Stimulated activated naive B cell treated with anti-CD40 and anti-IgM and Interleukin-4, amounts not matched to agents 10 μg/mL and 1 μg/mL and 100 μg/mL, for 72 hours (primary cell): ENCODE measurements around the gene SGMS1.
"Not testable (repeated sequence)": the region's sequence is repeated elsewhere in the genome, so short reads cannot be mapped to it uniquely, and the experiment has no call there.

Experiments used
- ATAC-seq, 2 donors: fragments of 150-1000 bp; cut with Tn5 transposase; replicated peaks; 2 replicates each; pipeline ENCODE4 v1.10.0; 2021; ENCODE audit warnings: moderate library complexity in 1 of 2
- DNase-seq: peaks from one replicate; pipeline ENCODE4 v3.0.0; 2021
- H3K27ac Mint-ChIP-seq: one replicate; pipeline ENCODE4 v1.8.0; 2022; ENCODE audit warnings: mild to moderate bottlenecking, mixed read lengths
- H3K27me3 Mint-ChIP-seq, 2 donors: one replicate each; pipeline ENCODE4 v1.8.0; 2022; ENCODE audit warnings: mixed read lengths in 2 of 2
- H3K36me3 Mint-ChIP-seq, 2 donors: one replicate each; pipeline ENCODE4 v1.8.0; 2022; ENCODE audit warnings: mixed read lengths in 2 of 2, mild to moderate bottlenecking in 1 of 2
- H3K4me1 Mint-ChIP-seq, 2 donors: one replicate each; pipeline ENCODE4 v1.8.0; 2022; ENCODE audit warnings: mixed read lengths in 2 of 2, mild to moderate bottlenecking in 1 of 2
- H3K4me3 Mint-ChIP-seq, 2 donors: one replicate each; pipeline ENCODE4 v1.8.0; 2022; ENCODE audit warnings: mild to moderate bottlenecking in 2 of 2, mixed read lengths in 2 of 2, moderate library complexity in 1 of 2
- H3K9me3 Mint-ChIP-seq, 2 donors: one replicate each; pipeline ENCODE4 v1.8.0; 2022; ENCODE audit warnings: mixed read lengths in 2 of 2, mild to moderate bottlenecking in 1 of 2

Gene SGMS1

DNA sequence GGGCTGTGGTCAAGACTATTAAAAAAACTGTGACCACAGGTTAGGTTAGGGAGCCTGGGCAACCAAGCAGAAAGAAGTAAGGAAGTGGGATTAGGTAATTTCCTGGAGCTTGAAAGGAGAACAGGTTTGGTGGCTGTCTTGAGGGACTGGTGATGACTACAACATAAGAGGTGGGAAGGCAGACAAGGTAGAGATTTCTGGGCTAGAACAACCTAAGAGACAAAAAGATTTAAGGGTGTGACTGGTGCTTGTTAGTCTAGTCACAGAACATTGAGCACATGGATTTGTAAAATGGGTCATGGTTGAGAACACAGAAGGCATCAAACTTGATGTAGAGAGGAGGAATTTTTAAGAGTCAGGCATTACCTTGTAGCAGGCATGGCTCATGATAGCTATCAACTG lies 248.7 kb downstream of the SGMS1 start:
- H3K4me1 Mint-ChIP-seq: peaks cover 11 to 23% of the 10 kb centered on the region in 2 donors
- peaks cover 9 to 23% of the 10 kb centered on the region in 2 donors for H3K36me3 Mint-ChIP-seq
- no peaks in the 10 kb centered on the region for H3K27me3 Mint-ChIP-seq
- ATAC-seq (peak in 1 of 2 donors; percentile 18), DNase-seq (no peak)
- H3K27ac Mint-ChIP-seq: no peak overlapping the region
- peaks cover 0 to 1% of the 10 kb centered on the region in 2 donors for H3K9me3 Mint-ChIP-seq
- H3K4me3 Mint-ChIP-seq: no peak overlapping the region

DNA sequence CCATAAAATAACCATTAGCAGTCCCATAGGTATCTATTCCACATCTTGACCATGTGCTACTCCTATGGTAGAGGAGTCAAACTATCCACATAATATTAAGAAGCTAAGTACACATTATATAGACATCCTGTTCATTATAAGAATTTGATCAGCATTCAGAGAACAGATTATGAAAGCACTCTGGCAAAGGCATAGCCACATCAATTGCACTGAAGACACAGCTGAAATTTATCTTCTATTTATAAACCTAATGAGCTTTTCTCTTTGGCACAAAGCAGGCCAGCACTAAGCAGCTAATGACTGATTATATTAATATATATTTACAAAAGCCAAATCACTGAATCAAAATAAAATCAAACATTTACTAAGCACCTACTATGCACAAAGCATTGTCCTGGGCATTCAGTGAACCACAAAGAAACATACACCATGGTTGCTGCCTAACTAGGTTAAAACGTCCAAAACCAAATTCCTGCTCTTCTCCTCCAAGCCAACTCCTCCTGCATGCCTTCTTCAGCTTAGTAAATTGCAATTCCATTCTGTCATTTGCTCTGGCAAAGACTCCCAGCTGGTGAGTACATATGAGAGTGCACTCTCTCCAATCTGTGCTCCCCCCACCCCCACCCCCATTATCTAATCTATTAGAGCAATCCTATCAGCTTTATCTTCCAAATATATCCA lies 249.8 kb downstream of the SGMS1 start:
- Mint-ChIP-seq H3K4me3 (no peak overlapping the region), H3K27me3 (no peaks in the 10 kb centered on the region), H3K36me3 (peaks cover 9 to 23% of the 10 kb centered on the region in 2 donors), H3K4me1 (peaks cover 7 to 17% of the 10 kb centered on the region in 2 donors), H3K27ac (no peak overlapping the region), H3K9me3 (peaks cover 0 to 1% of the 10 kb centered on the region in 2 donors)
- no peak for DNase-seq
- ATAC-seq: no peak

DNA sequence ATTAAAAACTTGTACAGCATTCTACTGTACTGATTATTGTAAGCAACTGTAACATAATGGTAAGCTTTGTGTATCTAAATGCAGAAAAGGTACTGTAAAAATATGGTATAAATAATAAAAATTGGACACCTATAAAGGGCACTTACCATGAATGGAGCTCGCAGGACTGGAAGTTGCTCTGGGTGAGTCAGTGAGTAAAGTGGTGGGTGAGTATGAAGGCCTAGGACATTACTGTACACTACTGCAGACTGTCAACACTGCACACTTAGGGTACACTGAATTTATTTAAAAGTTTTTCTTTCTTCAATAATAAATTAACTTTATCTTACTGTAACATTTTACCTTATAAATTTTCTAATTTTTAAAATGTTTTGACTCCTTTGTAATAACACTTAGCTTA lies 253.8 kb downstream of the SGMS1 start:
- ATAC-seq: no peak
- Mint-ChIP-seq H3K36me3 (peaks cover 9 to 22% of the 10 kb centered on the region in 2 donors), H3K4me1 (peaks cover 13 to 19% of the 10 kb centered on the region in 2 donors), H3K9me3 (peaks cover 5 to 7% of the 10 kb centered on the region in 2 donors), H3K4me3 (no peak overlapping the region), H3K27ac (no peak overlapping the region), H3K27me3 (no peaks in the 10 kb centered on the region)
- no peak for DNase-seq

DNA sequence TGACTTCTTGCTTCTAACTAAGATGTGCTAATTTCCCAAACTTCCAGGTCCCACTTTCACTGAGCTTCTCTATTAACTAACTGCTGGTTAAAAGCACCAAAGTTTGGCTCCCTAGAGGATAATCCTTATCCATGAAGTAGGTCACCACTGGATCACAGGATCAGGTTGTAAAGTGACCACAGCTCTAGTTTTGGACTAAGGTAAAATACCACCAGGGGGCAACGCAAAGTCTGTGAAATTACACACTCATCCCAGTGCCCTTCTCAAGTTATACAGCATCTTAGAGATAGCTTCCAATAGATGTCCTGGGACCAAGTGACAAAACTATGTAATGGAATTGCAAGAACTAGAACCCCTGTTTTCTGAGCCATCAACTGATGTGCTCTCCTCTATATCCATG lies 256.0 kb downstream of the SGMS1 start:
- Mint-ChIP-seq H3K4me1 (peaks cover 23 to 41% of the 10 kb centered on the region in 2 donors), H3K27me3 (no peaks in the 10 kb centered on the region), H3K4me3 (no peak overlapping the region), H3K36me3 (peaks cover 17 to 35% of the 10 kb centered on the region in 2 donors), H3K9me3 (peaks cover 7 to 10% of the 10 kb centered on the region in 2 donors), H3K27ac (no peak overlapping the region)
- DNase-seq (no peak), ATAC-seq (no peak)

DNA sequence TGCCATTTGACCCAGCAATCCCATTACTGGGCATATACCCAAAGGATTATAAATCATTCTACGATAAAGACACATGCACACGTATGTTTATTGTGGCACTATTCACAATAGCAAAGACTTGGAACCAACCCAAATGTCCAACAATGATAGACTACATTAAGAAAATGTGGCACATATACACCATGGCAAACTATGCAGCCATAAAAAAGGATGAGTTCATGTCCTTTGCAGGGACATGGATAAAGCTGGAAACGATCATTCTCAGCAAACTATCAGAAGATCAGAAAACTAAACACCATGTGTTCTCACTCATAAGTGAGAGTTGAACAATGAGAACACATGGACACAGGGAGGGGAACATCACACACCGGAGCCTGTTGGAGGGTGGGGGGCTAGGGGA lies 257.3 kb downstream of the SGMS1 start:
- H3K4me3 Mint-ChIP-seq, H3K27me3 Mint-ChIP-seq, ATAC-seq, H3K27ac Mint-ChIP-seq, DNase-seq: not testable (repeated sequence)
- H3K4me1 Mint-ChIP-seq: peaks cover 30 to 49% of the 10 kb centered on the region in 2 donors
- peaks cover 12 to 16% of the 10 kb centered on the region in 2 donors for H3K9me3 Mint-ChIP-seq
- peaks cover 23 to 42% of the 10 kb centered on the region in 2 donors for H3K36me3 Mint-ChIP-seq

DNA sequence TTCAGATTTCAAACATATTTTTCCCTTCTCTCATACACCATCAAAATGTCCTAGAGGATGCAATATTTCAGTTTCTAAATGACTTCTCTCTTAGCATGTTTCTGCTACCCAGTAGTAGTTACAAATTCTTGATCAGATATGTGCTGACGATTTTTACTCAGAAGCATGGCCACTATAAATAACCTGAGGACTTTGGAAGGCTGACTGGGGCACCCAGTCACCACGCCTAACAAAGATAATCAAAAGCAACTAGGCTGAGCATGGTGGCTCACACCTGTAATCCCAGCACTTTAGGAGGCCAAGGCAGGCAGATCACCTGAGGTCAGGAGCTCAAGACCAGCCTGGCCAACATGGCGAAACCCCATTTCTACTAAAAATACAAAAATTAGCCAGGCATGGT lies 259.0 kb downstream of the SGMS1 start:
- H3K27ac Mint-ChIP-seq, H3K4me3 Mint-ChIP-seq, DNase-seq, H3K27me3 Mint-ChIP-seq, ATAC-seq: not testable (repeated sequence)
- peaks cover 27 to 55% of the 10 kb centered on the region in 2 donors for H3K4me1 Mint-ChIP-seq
- H3K36me3 Mint-ChIP-seq: peaks cover 34 to 49% of the 10 kb centered on the region in 2 donors
- peaks cover 17 to 21% of the 10 kb centered on the region in 2 donors for H3K9me3 Mint-ChIP-seq

DNA sequence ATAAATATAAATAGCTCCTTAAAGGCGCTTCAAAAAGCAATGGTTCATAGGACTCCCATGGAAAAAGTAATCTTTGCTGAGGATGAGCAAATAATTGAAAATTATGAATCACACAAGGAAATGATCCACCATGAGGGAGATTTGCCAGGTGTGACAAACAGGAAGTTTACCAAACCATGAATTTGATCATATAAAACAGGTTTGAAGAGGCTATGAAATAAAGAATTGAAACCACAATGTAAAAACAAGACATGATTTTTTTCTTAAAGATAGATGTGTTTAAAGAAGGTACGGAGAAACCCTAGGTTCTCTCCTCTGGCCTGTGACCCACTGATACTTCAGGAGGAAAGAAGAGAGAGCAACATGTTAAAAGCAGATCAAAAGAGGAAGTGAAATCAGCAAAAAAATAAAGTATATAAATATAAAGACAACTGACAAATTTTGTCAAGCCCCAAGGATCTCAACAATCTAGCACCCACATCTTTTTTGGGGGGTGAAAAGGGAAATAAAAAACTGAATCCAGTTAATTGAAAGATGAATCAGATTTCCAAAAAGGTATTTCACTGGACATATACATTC lies 261.1 kb downstream of the SGMS1 start:
- Mint-ChIP-seq H3K9me3 (peaks cover 17 to 21% of the 10 kb centered on the region in 2 donors), H3K27me3 (no peaks in the 10 kb centered on the region), H3K27ac (peak overlapping the region; percentile 83), H3K36me3 (peaks cover 34 to 48% of the 10 kb centered on the region in 2 donors), H3K4me1 (peaks cover 26 to 59% of the 10 kb centered on the region in 2 donors), H3K4me3 (peak overlapping the region; percentile 42 to 60)
- DNase-seq (peak; percentile 18), ATAC-seq (peak; percentile 99)

DNA sequence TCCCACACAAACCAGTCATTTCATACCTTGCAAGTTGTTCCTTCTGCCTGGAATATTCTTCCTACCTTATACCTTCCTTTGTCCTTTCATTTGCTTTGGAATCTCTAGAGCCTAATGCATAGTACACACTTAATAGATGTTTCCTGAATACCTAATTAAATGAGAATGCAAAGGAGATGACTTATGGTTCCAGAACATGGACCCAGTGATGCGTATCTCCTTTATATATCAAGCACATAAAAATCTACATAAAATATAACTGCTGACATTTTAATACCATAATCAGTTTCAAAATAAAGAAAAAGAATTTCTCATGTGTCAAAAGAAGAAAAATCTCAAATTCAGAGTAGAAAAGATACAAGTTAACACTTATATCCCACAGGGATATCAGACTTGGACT lies 261.8 kb downstream of the SGMS1 start:
- Mint-ChIP-seq H3K27ac (peak overlapping the region; percentile 37), H3K4me1 (peaks cover 22 to 55% of the 10 kb centered on the region in 2 donors), H3K27me3 (no peaks in the 10 kb centered on the region), H3K4me3 (no peak overlapping the region), H3K36me3 (peaks cover 34 to 45% of the 10 kb centered on the region in 2 donors), H3K9me3 (peaks cover 17 to 21% of the 10 kb centered on the region in 2 donors)
- DNase-seq (no peak), ATAC-seq (no peak)

DNA sequence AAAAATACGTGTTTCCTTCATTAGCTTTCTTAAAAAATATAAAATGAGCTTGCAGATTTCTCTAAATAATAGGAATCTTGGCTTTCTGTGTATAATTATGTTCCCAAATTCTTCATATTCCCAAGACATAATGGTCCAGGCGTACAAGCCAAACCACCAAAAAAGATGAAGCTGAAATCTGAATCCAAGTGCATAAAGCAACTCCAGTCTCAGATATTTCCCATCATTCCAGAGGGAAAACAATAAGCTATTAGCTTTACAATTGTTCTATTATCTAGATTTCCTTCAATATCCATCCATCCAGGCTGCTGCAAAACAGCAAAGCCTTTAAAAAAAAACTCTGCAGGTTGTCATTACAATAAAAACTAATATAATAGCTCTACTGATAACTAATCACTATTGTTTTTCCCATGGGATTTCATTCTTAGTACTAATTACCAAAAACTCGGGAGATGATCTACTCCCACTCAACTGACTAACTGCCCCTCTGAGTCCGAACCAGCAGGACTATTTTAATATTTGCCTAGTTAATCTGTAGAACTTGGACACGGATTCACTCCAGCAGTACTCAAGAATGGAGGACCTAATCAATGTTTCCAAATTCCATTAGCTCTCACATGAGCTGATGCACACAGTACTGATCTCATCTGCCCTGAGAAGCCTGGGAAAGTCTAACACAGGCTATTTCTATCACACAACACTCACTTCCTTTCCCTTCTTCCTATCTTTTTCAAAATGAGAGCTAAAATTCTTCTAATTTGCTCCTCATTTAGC lies 263.5 kb downstream of the SGMS1 start:
- H3K4me1 Mint-ChIP-seq: peaks cover 19 to 50% of the 10 kb centered on the region in 2 donors
- H3K9me3 Mint-ChIP-seq: peaks cover 12 to 16% of the 10 kb centered on the region in 2 donors
- H3K27me3 Mint-ChIP-seq: no peaks in the 10 kb centered on the region
- H3K36me3 Mint-ChIP-seq: peaks cover 31 to 41% of the 10 kb centered on the region in 2 donors
- no peak overlapping the region for H3K4me3 Mint-ChIP-seq
- peak overlapping the region; percentile 14 for H3K27ac Mint-ChIP-seq
- no peak for ATAC-seq
- DNase-seq: no peak

DNA sequence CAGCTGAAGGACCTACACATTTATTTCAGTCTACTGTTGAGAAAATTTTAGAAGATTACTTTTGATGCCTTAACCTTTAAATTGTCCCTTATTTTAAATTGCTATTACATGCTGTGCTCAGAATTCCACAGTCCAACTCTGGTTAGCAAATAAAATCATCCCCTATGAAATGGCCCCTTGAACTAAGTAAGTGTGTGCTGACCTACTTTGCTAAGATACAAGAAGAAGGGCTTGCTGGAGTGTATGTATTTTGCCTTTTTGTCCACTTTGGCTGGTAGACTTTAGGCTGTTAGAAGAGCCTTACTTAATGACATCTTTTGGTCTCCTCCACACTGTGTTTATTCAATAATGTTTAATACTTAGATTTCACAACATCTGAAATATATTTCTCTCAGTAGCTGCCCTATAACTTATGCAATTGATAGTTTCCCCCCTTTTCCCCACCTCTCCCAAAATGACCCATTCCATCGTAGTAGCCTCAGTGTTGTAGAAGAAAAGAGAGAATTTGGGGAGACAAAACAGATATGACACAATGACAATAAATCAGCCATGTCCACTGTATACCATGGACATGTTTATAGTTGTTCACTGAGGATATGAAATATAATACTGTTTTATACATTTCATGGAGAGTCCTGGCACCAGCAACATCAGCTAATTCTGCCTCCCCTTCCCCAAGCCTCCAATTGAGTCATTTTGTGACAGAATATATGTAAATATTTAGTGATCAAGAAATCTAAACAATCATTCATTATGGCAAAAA lies 264.6 kb downstream of the SGMS1 start:
- peaks cover 32 to 44% of the 10 kb centered on the region in 2 donors for H3K36me3 Mint-ChIP-seq
- no peak overlapping the region for H3K27ac Mint-ChIP-seq
- H3K4me1 Mint-ChIP-seq: peaks cover 13 to 42% of the 10 kb centered on the region in 2 donors
- ATAC-seq (no peak), DNase-seq (no peak)
- no peaks in the 10 kb centered on the region for H3K27me3 Mint-ChIP-seq
- H3K9me3 Mint-ChIP-seq: peaks cover 15 to 16% of the 10 kb centered on the region in 2 donors
- no peak overlapping the region for H3K4me3 Mint-ChIP-seq

DNA sequence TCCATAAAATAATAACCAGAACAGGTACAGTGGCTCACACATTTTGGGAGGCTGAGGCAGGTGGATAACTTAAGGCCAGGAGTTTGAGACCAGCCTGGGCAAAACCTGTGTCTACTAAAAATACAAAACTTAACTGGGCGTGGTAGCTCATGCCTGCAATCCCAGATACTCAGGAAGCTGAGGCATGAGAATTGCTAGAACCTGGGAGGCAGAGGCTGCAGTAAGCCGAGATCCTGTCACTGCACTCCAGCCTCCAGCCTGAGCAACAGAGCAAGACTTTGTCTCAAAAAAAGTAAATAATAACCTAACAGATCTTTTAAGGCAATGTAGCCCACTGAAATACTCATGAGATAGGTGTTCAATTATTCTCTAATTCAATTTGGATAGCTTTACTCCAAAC lies 265.3 kb downstream of the SGMS1 start:
- Mint-ChIP-seq H3K27me3 (no peaks in the 10 kb centered on the region), H3K9me3 (peaks cover 15 to 16% of the 10 kb centered on the region in 2 donors), H3K27ac (no peak overlapping the region), H3K36me3 (peaks cover 32 to 40% of the 10 kb centered on the region in 2 donors), H3K4me1 (peaks cover 13 to 35% of the 10 kb centered on the region in 2 donors), H3K4me3 (no peak overlapping the region)
- ATAC-seq (no peak), DNase-seq (no peak)

DNA sequence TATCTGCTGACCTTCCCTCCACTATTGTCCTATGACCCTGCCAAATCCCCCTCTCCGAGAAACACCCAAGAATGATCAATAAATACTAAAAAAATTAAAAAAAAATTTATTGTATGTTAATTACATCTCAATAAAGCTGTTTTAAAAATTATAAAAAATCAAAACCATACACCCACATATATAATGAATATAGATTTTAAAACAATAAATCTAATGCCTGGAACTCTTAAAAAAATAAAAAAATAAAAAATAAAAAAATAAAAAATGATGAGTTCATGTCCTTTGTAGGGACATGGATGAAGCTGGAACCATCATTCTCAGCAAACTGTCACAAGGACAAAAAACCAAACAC lies 267.3 kb downstream of the SGMS1 start:
- H3K9me3 Mint-ChIP-seq: peaks cover 5 to 11% of the 10 kb centered on the region in 2 donors
- ATAC-seq: not testable (repeated sequence)
- peaks cover 26 to 30% of the 10 kb centered on the region in 2 donors for H3K36me3 Mint-ChIP-seq

DNA sequence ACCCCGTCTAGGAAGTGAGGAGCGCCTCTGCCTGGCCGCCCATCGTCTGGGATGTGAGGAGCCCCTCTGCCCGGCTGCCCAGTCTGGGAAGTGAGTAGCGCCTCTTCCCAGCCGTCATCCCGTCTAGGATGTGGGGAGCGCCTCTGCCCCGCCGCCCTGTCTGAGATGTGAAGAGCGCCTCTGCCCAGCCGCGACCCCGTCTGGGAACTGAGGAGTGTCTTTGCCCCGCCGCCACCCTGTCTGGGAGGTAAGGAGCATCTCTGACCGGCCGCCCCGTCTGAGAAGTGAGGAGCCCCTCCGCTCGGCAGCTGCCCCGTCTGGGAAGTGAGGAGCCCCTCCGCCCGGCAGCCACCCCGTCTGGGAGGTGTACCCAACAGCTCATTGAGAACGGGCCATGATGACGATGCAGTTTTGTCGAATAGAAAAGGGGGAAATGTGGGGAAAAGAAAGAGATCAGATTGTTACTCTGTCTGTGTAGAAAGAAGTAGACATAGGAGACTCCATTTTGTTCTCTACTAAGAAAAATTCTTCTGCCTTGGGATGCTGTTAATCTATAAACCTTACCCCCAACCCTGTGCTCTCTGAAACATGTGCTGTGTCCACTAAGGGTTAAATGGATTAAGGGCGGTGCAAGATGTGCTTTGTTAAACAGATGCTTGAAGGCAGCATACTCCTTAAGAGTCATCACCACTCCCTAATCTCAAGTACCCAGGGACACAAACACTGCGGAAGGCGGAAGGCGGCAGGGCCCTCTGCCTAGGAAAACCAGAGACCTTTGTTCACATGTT lies 267.9 kb downstream of the SGMS1 start:
- peaks cover 24 to 30% of the 10 kb centered on the region in 2 donors for H3K36me3 Mint-ChIP-seq
- H3K4me3 Mint-ChIP-seq, H3K9me3 Mint-ChIP-seq, DNase-seq, H3K27ac Mint-ChIP-seq, H3K27me3 Mint-ChIP-seq, ATAC-seq: not testable (repeated sequence)
- peaks cover 0 to 18% of the 10 kb centered on the region in 2 donors for H3K4me1 Mint-ChIP-seq

More for the DNA sequence above, 267.3 kb downstream of the SGMS1 start:
- not testable (repeated sequence) for DNase-seq, H3K27ac Mint-ChIP-seq, H3K27me3 Mint-ChIP-seq, H3K4me3 Mint-ChIP-seq
- H3K4me1 Mint-ChIP-seq: peaks cover under 1 to 18% of the 10 kb centered on the region in 2 donors
